ENCODE measurements around the gene RITA1.

GRCh38 chr12:113179023-113179422 is 6.5 kb upstream of the RITA1 start:
- TF ChIP-seq POLR2A (IDR thresholded peaks at IDR 0.05; ENCODE audit: low read length), result no peak
- TF ChIP-seq GATA1 (IDR thresholded peaks at IDR 0.05; ENCODE audit: low read depth, low read length), result no peak

Data from erythroblast (primary cell).